DND-41 (cell line): Measurements from ENCODE around the gene HSPA4L.

Experiments used
- ATAC-seq: fragments of 200-7000 bp; cut with Tn5 transposase; 3 replicates; pipeline ENCODE4 v1.9.1; 2021; ENCODE audit warnings: low read depth; ENCODE audit not compliant: insufficient read depth
- DNase-seq: peaks from one replicate; pipeline ENCODE4 v3.0.0-alpha.2; 2020
- H2AFZ ChIP-seq: 2 replicates; pipeline ENCODE4 v1.6.0; 2012; ENCODE audit warnings: low read depth, low read length
- H3K27ac ChIP-seq: 2 replicates; pipeline ENCODE4 v1.5.1; 2012; ENCODE audit warnings: low read length, inconsistent platforms
- H3K27me3 ChIP-seq: fragments of 200-600 bp; sonication (generic); 2 replicates; pipeline ENCODE4 v1.6.0; 2012; ENCODE audit warnings: low read length, mild to moderate bottlenecking, inconsistent platforms; ENCODE audit not compliant: insufficient read depth, poor library complexity
- H3K36me3 ChIP-seq: 2 replicates; pipeline ENCODE4 v1.5.1; 2012; ENCODE audit warnings: low read length, inconsistent platforms; ENCODE audit not compliant: insufficient read depth
- H3K4me1 ChIP-seq: 2 replicates; pipeline ENCODE4 v1.5.1; 2012; ENCODE audit warnings: mild to moderate bottlenecking, low read length; ENCODE audit not compliant: insufficient read depth
- H3K4me2 ChIP-seq: 2 replicates; pipeline ENCODE4 v1.6.0; 2012; ENCODE audit warnings: mild to moderate bottlenecking, moderate library complexity, low read length, inconsistent platforms; ENCODE audit not compliant: insufficient read depth
- H3K4me3 ChIP-seq, 2 experiments: fragments of 200-600 bp in 1 of 2; shearing (Covaris generic) in 1 of 2; 2 replicates each; pipeline ENCODE4 v1.5.1; 2012 to 2016; ENCODE audit warnings: inconsistent platforms in 2 of 2, low read length in 2 of 2, mild to moderate bottlenecking in 2 of 2, low read depth in 1 of 2, moderate library complexity in 1 of 2
- H3K79me2 ChIP-seq: 2 replicates; pipeline ENCODE4 v1.6.0; 2012; ENCODE audit warnings: low read length, inconsistent platforms; ENCODE audit not compliant: insufficient read depth
- H3K9ac ChIP-seq: 2 replicates; pipeline ENCODE4 v1.6.0; 2012; ENCODE audit warnings: low read depth, mild to moderate bottlenecking, inconsistent platforms, low read length, moderate library complexity
- H3K9me3 ChIP-seq: 2 replicates; pipeline ENCODE4 v1.5.1; 2012; ENCODE audit warnings: low read length, moderate library complexity, mild to moderate bottlenecking, inconsistent platforms; ENCODE audit not compliant: insufficient read depth, severe bottlenecking
- H4K20me1 ChIP-seq: 2 replicates; pipeline ENCODE4 v1.6.0; 2012; ENCODE audit warnings: low read length; ENCODE audit not compliant: insufficient read depth
- CTCF ChIP-seq: IDR thresholded peaks from 2 replicates; pipeline ENCODE4 v1.5.1; 2012; ENCODE audit warnings: borderline replicate concordance, low read length, moderate library complexity, mild to moderate bottlenecking; ENCODE audit not compliant: poor library complexity, severe bottlenecking; ENCODE audit errors: extremely low read depth
- EZH2 ChIP-seq: IDR thresholded peaks from 3 replicates; pipeline ENCODE4 v1.6.1; 2012; ENCODE audit warnings: borderline replicate concordance, low read depth, mild to moderate bottlenecking, moderate library complexity, low read length, inconsistent platforms; ENCODE audit not compliant: severe bottlenecking

HSPA4L gene

GRCh38 chr4:127756906-127757305, 25.2 kb upstream of the HSPA4L start:
- no peaks in the 10 kb centered on the region for H3K79me2 ChIP-seq
- no peaks in the 10 kb centered on the region for H3K4me1 ChIP-seq
- no peaks in the 10 kb centered on the region for H4K20me1 ChIP-seq
- TF ChIP-seq CTCF (no peak), EZH2 (no peak)
- H3K27me3 ChIP-seq = no peaks in the 10 kb centered on the region
- H3K4me2 ChIP-seq = no peak overlapping the region
- H3K9ac ChIP-seq = no peak overlapping the region
- no peak overlapping the region for H2AFZ ChIP-seq
- ATAC-seq = no peak
- H3K9me3 ChIP-seq = no peaks in the 10 kb centered on the region
- DNase-seq = no peak
- H3K4me3 ChIP-seq = no peak overlapping the region
- no peak overlapping the region for H3K27ac ChIP-seq
- H3K36me3 ChIP-seq = no peaks in the 10 kb centered on the region

GRCh38 chr4:127759228-127759820, 22.8 kb upstream of the HSPA4L start:
- no peak for TF ChIP-seq CTCF
- TF ChIP-seq EZH2 = no peak
- ATAC-seq = no peak

GRCh38 chr4:127759893-127760292, 22.2 kb upstream of the HSPA4L start:
- Histone ChIP-seq H3K27ac (no peak overlapping the region), H2AFZ (no peak overlapping the region), H3K4me2 (no peak overlapping the region), H3K9me3 (no peaks in the 10 kb centered on the region), H3K9ac (no peak overlapping the region), H3K4me3 (no peak overlapping the region), H3K27me3 (no peaks in the 10 kb centered on the region), H3K79me2 (no peaks in the 10 kb centered on the region), H3K4me1 (no peaks in the 10 kb centered on the region), H4K20me1 (no peaks in the 10 kb centered on the region), H3K36me3 (no peaks in the 10 kb centered on the region)
- ATAC-seq (no peak), DNase-seq (no peak)
- TF ChIP-seq CTCF = no peak
- TF ChIP-seq EZH2 = no peak

More at GRCh38 chr4:127759228-127759820, 22.8 kb upstream of the HSPA4L start:
- H3K27ac ChIP-seq = no peak overlapping the region
- H3K4me2 ChIP-seq = no peak overlapping the region
- H2AFZ ChIP-seq = no peak overlapping the region
- no peaks in the 10 kb centered on the region for H3K9me3 ChIP-seq
- H3K4me1 ChIP-seq = no peaks in the 10 kb centered on the region
- H3K9ac ChIP-seq = no peak overlapping the region
- H4K20me1 ChIP-seq = no peaks in the 10 kb centered on the region
- no peak for DNase-seq
- no peak overlapping the region for H3K4me3 ChIP-seq
- no peaks in the 10 kb centered on the region for H3K27me3 ChIP-seq
- no peaks in the 10 kb centered on the region for H3K79me2 ChIP-seq
- no peaks in the 10 kb centered on the region for H3K36me3 ChIP-seq
